Coronary artery (tissue), 2 donors: ENCODE results near the gene EEFSEC.

Experiments
- DNase-seq: peaks from one replicate; pipeline ENCODE4 v3.0.0-alpha.2; 2017; ENCODE audit warnings: low spot score
- H3K27ac ChIP-seq, 2 donors: fragments of 200-600 bp; sonication (generic); one replicate each; pipeline ENCODE4 v1.5.1; 2016 to 2019
- H3K4me3 ChIP-seq: fragments of 200-600 bp; sonication (generic); 2 replicates; pipeline ENCODE4 v1.5.1; 2016; ENCODE audit warnings: mild to moderate bottlenecking, moderate library complexity
- CTCF ChIP-seq: fragments of 200-600 bp; sonication (generic); IDR thresholded peaks from one replicate; pipeline ENCODE4 v1.5.1; 2019; ENCODE audit warnings: antibody characterized with exemption

The EEFSEC gene

DNA sequence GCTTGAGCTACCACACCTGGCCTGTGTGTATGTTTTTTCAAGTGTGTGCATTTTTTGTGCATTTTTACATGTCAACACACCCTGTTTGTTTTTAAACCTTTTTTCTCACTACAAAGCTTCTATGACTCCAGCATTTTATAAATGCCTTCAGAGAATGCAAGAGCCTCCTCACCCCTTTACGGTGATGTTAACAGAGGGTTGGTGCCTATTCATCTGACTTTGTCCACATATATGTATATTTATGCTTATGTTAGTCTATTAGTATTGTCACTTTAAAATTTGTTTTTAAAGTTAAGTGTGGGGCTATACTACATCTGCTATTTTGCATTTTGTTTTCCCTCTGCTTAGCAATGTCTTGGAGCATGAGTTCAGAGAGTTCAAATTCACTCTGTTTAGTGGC lies 45.8 kb downstream of the EEFSEC start:
- H3K4me3 ChIP-seq, result no peak overlapping the region
- TF ChIP-seq CTCF, result no peak
- DNase-seq, result no peak
- no peak overlapping the region for H3K27ac ChIP-seq

- DNase-seq, result no peak
- Histone ChIP-seq H3K4me3 (no peak overlapping the region), H3K27ac (no peak overlapping the region)
- no peak for TF ChIP-seq CTCF
These were observed 48.0 kb downstream of the EEFSEC start for GRCh38 chr3:128201158-128201755.

DNA sequence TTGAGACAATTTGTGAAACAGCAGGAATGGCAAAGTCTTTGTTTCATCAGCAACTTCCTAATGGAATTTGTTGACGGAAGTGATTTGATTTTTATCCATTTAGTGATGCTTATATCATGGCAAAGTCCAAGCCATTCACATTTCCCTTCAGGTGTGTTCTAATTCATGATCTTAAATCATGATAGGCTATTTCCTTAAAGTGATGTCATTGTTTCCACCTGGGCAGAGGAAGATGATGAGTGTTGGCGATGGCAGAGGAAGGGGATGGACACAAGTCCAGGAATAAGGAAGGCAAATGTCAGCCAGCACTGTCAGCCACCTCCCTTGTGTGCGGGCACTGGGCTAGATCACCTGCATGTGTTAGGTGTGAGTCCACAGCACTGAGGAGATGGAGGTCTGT lies 49.9 kb downstream of the EEFSEC start:
- Histone ChIP-seq H3K27ac (no peak overlapping the region), H3K4me3 (no peak overlapping the region)
- TF ChIP-seq CTCF, result no peak
- no peak for DNase-seq

GRCh38 chr3:128205558-128206145 lies 52.4 kb downstream of the EEFSEC start:
- H3K27ac ChIP-seq, result no peak overlapping the region
- no peak overlapping the region for H3K4me3 ChIP-seq
- no peak for TF ChIP-seq CTCF
- no peak for DNase-seq

DNA sequence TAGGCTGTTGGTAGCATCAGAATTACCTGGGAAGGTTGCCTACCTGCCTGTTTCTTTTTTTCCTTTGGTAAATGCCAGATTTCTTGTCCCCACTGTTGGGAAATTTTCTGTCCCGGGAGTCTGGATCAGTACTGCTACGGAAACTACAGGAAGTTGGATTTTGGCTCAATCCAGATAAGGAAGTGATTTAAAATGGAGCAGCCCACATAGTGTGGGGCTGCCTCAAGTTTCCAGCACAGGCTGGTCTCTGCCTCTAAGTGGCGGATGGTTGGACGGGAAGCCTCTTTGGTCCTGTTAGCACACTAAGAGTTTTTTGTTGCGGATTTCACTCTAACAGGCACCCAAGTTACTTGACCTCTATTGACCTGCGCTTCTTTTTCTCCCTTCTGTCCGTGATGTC lies 54.7 kb downstream of the EEFSEC start:
- Histone ChIP-seq H3K4me3 (no peak overlapping the region), H3K27ac (no peak overlapping the region)
- no peak for DNase-seq
- no peak for TF ChIP-seq CTCF

DNA sequence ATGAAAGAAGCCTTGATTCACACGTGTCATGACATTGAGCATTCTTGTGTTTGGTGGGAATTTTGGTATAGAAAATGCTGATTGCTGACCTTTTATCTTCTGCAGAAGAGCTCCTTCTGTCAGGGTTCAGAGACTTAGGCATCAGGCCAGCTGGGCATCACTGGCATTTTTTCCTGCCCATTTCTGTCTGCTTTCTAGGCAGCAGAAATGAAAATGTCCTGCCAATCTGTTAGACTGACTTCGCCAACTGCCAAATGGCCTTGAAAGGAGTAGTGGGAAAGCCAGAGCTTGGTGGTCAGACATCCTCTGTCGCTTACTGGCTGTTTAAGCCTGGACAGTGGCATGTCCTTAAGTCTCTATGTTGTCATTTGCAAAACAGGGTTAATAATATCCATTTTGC lies 57.4 kb downstream of the EEFSEC start:
- DNase-seq, result no peak
- no peak overlapping the region for H3K27ac ChIP-seq
- no peak overlapping the region for H3K4me3 ChIP-seq
- TF ChIP-seq CTCF, result no peak

DNA sequence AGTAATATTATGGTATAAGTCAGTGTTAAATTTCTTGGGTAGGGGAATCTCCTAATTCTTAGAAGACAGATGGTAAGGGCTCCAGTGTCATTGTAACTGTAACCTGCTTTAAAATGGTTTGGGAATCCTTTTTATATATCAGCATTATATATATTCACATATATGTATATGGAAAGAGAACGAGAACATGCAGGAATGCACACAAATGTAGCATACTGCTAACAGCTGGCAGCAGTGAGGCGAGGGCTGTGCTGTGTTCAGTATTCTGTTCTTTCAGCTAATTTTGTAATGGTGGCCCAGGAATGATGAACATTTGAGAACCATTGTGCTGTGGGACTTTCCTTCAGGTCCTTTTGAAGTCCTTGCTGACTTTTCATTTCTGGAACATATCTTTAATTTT lies 60.8 kb downstream of the EEFSEC start:
- Histone ChIP-seq H3K27ac (no peak overlapping the region), H3K4me3 (no peak overlapping the region)
- DNase-seq, result no peak
- TF ChIP-seq CTCF, result no peak
